ENCODE results near the gene RPL15. TPM values are rescaled to one million over a fixed set of nuclear protein-coding genes. Genes with fewer than 3 reads are reported as not detected.

The RPL15 gene
- polyA plus RNA-seq, 4 donors: 2,006 to 2,558 (median 2,234) TPM

DNA sequence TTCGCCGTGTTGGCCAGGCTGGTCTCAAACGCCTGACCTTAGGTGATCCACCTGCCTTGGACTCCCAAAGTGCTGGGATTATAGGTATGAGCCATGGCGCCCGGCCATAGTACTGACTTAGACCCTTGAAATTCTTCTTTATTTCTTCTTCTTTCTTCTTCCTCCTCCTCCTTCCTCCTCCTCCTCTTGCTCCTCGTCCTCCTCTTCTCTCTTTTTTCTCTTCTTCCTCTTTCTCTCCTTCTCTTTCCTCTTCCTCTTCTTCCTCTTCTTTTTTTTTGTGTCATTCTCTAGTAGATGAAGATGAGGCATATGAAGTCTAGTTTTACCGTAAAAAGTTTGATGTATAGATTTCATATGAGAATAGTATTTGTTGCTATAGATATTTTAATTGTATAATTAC, 9.3 kb downstream of the RPL15 start:
- no peak for DNase-seq (ENCODE audit: low read depth in 4 of 4, low spot score in 2 of 4)

DNA sequence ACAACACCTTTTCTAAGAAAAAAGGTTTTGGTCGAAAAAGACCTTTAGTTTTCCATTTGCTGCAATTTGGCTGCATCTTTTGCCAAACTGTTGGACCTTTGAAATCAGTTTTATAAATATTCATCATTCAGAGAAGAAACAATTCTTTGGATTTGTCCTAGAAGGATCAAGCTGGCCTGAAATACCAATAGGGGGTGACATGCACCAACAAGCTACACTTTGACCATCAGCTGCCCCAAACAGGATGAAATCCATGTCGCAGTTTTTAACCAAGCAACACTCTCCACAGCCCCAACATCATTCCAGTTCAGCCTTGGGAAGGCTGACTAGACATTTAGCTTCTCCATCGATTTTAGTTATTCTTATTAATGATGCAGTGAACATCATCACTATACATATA, 9.8 kb downstream of the RPL15 start:
- no peak for DNase-seq (ENCODE audit: low read depth in 4 of 4, low spot score in 2 of 4)

DNA sequence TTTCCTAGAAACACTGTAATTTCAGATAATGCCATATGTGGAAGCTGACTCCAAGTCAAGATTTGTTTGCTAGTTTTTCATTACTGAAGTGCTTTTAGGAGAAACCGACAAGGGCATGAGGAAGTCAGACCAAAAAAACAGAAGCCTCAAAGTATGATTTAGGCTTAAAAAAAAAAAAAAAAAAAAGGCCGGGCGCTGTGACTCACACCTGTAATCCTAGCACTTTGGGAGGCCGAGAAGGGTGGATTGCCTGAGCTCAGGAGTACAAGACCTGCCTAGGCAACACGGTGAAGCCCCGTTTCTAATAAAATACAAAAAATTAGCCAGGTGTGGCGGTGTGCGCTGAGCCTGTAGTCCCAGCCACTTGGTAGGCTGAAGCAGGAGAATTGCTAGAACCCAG, 11.6 kb downstream of the RPL15 start:
- DNase-seq (ENCODE audit: low read depth in 4 of 4, low spot score in 2 of 4): no peak

DNA sequence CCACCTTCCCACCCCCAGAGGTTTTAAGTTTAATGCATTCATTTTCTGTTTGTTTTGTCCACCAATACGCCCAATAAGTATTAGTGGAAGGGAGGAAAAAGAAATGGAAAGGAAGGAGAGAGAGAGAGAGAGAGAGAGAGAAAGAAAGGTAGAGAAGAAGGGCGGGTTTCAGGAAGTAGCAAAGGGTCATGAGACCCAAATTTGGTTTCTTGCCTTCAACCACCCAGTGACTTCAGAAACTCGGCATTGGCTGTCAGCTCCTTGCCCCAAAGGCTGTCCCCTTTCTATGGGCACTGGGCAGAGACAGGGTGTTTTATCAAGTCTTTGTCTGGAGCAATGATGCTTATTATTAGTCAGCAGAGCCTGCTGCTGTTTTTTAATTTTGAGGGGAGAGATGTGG, 14.7 kb downstream of the RPL15 start:
- no peak for DNase-seq (ENCODE audit: low read depth in 4 of 4, low spot score in 2 of 4)

DNA sequence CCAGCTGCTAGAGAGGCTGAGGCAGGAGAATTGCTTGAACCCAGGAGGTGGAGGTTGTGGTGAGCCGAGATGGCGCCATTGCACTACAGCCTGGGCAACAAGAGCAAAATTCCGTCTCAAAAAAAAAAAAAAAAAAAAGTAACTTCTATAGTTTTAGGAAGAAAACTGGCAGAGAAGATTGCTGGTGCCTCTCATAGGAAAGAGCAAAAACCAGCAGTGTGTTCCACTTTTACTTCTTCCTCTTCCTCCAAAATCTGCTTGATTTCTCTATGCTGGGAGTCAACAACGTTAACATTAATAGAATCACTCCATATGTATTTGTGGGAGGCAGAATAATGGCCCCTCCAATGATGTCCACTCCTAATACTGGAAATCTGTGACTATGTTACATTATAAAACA, 15.6 kb downstream of the RPL15 start:
- no peak for DNase-seq (ENCODE audit: low read depth in 4 of 4, low spot score in 2 of 4)

DNA sequence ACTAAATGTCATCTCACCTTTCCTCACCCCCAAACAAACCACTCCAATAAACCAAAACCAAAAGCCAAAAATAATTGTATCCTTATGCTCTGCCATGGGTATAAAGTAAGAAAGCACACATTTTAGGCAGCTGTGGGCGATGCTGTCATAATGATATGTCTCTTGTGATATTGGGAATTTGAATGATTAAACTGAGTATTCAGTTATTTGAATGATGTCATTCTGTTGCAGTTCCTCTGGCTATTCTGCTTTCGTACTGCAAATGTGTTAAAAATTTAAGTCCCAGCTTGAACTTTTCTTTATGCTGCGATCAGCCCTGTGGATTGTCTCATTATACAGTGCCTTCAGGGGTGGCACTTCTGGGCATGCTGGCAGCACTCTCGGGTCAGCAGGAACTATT, 17.3 kb downstream of the RPL15 start:
- no peak for DNase-seq (ENCODE audit: low read depth in 4 of 4, low spot score in 2 of 4)

DNA sequence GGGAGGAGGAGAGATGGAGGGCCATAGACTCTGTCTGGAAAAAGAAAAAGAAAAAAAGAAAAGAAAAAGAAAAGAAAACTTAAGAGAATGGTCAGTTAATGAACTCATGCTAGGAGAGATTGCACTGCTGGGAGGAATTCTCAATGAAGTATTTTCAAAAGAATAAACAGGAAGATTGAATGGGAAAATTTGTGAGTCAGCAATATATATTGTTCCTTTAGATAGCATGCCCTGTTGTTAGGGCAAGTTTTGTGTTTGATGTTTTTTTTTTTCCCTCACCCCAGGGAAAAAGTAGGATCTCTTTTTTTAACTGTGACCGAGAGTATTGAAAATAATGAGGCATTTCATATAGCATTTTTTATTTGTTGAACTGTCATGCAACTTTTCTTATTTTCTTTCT, 20.4 kb downstream of the RPL15 start:
- no peak for DNase-seq (ENCODE audit: low read depth in 4 of 4, low spot score in 2 of 4)

DNA sequence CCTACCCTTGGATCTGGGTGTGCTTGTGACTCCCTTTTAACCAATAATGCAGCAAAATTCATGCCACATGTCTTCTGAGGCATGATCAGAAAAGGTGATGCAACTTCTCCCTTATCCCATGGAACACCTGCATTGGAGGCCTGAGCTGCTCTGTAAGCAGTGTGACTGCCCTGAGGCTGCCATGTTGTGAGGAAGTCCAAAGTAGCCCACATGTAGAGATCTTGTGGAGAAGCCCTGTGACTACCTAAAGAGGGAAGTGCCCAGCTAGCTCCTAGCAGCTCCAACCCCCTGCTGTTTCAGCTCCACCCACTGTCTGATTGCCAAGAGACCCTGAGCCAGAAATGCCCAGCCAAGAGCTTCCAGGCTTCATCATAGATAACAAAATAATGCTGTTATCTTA, 21.8 kb downstream of the RPL15 start:
- no peak for DNase-seq (ENCODE audit: low read depth in 4 of 4, low spot score in 2 of 4)

DNA sequence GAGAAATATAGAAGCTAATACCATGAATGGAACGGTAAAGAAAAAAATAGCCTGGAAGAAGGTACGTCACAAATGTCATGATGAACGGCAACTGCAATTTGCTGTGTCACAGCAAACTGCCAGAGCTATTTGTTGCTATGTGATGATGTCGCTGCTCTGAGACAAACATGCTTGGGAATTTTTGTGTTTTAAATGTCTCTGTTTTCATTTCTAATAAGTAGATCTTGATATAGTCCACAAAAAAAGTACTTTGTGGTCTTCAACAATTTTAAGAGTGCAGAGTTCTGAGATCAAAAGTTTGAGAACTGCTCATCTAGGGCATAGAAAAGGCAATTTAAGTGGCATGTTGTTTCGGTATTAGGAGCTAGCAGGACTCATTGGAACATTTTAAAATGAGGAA, 23.8 kb downstream of the RPL15 start:
- no peak for DNase-seq (ENCODE audit: low read depth in 4 of 4, low spot score in 2 of 4)

DNA sequence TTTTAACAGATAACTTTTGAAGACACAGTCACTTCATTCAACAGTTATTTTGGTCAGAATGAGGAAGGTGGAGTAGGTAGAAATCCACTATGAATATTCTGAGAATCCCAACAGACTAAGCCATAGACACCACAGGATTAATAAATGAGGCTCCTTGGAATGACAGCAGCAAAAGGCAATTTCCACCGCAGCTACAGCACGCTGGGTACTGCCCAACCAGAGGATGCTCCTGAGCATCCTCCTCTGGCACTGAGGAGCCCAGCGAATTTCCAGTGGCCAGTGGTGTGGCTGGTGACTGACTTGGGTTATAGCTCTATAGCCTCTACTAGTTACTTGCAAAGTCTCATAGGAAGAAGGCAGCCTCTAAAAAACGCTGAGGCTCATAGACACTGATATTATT, 24.5 kb downstream of the RPL15 start:
- DNase-seq (ENCODE audit: low read depth in 4 of 4, low spot score in 2 of 4): no peak

DNA sequence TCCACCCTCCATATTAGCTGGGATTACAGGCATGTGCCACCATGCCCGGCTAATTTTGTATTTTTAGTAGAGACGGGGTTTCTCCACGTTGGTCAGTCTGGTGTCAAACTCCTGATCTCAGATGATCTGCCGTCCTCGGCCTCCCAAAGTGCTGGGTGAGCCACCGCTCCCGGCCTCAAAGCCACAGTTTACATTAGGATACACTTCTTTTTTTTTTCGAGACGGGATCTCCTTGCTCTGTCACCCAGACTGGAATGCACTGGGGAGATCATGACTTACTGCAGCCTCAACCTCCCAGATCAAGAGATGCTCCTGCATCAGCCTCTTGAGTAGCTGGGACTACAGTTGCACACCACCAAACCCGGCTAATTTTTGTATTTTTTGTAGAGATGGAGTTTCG, 25.6 kb downstream of the RPL15 start:
- no peak for DNase-seq (ENCODE audit: low read depth in 4 of 4, low spot score in 2 of 4)

DNA sequence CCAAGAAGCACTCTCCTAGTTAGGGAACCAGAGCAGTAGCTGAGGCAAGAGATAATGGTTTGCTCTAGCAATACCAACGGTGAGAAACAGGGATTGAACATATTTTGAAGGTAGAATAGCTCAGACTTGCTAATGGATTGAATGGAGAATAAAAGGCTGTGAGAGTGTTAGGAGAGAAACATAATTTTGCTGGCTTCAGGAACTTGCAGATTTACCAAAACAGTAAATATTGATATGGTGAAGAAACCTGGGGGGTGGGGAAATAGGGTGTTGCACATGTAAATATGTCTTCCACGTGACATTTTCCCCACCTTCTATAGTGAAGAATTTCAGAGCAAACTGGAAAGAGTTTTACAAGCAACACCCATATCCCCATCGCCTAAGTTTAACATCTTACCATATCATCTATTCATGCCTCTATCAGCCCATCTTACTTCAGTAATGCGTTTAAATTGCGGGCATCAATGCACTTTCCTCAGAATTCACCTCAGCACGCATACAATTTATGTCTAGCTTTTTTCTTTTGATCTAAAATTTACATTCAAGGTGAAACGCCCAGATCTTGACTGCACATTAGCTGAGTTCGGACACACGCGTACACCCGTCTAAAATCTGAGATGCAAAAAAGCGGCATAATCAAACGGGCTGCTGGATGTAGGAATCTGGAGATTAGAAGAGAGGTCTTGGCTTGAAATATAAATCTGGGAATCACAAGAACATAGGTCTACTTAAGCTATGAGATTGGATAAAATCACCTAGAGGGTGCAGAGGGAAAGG, 27.3 kb downstream of the RPL15 start:
- DNase-seq (ENCODE audit: low read depth in 4 of 4, low spot score in 2 of 4): no peak

DNA sequence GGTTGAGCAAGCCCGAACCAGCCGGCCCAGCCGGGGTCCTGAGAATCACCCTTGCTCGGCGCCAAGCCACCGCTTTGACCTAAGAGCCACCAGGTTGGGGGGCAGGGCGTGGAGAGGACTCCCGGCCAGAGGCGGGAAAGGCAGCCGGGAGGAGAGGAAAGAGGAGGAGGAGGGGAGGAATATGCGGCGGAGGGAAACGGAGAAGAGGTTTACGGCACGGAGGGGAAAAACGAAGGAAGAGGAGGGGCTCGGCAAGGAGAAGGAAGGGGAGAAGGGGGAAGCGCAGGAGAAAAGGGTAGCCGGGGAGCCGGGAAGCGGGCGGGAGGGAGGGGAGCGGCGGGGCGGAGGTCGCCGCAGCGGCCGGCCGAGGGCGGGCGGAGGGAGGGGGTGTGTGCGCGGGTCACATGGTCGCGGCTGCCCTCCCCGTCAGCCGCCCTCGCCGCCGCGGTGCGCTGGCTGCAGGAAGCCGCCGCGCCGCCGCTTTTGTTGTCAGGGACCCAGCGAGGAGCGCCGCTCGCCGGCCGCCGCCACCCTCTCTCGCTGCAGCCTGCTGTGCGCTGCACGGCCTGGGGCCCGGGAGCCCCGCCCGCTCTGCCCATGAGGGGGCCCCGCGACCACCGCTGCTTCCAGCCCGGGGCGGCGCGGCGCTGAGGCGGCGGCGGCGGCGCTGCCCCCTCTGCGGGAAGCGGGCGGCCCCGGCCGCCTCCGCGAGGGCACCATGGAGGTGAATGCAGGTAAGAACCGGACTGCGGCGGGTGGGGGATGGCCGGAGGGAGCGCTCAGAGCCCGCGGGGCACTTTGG, 28.1 kb downstream of the RPL15 start, which contains the start of gene NR1D2:
NR1D2 (plus strand) TSS at position 426 of the 802 bp plus-strand sequence; CDS start at position 719, 293 bp downstream.
- DNase-seq (ENCODE audit: low read depth in 4 of 4, low spot score in 2 of 4): peak in 3 of 4 donors; percentile 61 to 69 (median 62)

DNA sequence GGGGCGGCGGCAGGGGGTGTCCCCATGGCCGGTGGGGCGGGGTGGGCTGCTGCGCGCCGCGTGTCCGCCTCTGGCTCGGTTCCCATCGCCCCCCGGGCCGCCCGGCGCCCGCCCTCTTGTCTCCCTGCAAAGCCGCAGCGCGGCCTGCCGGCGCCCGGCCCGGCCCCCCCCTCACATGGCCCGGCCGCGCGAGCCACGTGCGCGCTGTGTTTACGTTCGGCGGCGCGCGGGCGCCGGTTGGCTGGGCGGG, 28.7 kb downstream of the RPL15 start:
- DNase-seq (ENCODE audit: low read depth in 4 of 4, low spot score in 2 of 4): no peak

DNA sequence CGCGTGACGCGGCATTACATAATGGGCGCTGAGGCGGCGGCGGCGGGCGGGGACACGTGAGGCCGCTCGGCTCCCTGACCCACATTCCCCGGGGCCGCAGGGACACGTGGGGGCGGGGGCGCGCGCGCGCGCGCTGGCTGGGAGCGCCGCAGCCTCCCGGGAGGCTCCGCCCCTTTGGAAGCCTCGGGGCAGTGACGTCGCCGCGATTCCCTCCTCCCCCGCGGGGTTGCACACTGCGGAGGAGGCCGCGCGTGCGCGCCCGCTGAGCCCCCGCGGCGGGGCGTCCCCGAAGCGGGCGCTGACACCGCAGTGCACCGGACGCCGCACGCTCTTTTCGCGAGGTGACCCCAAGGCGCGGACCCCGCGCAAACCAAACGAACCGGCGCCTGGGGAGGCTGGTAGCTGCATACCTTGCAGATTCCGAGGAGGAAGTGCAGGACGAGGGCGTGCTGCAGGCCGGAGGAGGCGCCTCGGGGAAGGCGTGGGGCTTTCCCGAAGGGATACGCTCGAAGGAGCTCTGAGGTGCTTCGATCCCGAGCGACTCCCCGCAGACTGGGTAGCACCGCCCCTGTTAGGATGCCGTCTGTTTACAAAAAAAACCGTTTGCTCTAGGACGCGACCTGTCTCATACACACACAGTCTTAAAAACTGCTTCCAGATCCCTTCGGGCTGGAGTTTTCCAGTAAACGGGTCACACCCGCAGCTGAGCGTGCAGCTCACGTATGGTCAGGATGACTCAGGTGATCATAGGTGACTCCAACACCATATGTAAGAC, 29.2 kb downstream of the RPL15 start:
- peak in 3 of 4 donors; percentile 91 to 95 (median 93) for DNase-seq (ENCODE audit: low read depth in 4 of 4, low spot score in 2 of 4)

DNA sequence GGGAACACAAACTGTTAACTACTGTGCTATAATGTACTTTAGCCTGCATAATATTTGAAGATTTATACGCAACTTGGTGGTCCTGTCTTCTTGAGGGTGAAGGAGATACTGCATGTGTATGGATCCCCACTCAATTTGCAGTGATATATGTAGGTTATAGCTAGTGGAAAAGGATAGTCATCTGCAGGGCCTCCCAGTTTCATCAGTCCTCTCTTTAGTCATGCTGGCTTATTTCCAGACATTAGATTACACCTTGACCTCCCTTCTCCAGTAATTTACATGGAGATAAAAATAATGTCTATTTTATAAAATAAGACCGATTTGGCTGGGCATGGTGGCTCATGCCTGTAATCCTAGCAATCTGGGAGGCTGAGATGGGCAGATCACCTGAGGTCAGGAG, 31.8 kb downstream of the RPL15 start:
- no peak for DNase-seq (ENCODE audit: low read depth in 4 of 4, low spot score in 2 of 4)

DNA sequence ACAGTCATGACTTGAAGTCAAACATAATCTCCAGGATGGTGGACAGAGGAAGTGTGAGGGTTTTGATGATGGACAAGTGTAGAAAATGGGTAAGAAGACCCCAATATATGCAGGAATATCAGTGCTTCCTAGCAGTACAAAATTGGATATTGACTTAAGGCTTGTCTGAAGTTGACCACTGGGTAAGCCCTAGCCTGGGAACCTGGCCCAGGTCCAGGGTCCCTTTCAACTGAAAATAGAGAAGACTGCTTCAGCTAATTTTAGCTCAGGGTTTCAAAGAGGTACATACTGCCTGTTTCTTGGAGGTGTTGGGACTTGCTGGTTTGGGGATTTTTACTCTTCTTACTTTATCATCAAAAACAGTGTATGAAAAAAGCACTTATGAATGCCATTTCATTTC, 32.9 kb downstream of the RPL15 start:
- no peak for DNase-seq (ENCODE audit: low read depth in 4 of 4, low spot score in 2 of 4)

DNA sequence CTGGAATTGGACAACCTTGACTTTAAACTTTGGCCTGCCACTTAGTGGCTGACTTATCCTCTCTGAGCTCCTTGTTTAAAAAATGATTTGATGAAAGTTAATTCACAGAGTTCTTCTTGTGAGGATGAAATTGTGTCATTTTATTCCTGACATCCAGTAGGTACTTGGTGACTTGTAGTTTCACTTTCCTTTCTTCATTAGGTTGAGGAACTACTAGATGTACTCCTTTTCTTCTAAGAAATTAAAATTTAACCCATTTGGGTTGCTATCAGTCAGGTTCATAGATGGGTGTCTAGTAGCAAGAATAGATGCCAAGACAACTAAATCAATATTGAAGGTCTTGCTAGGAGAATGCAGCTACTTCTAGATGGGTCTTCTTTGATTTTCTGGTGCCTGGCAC, 33.4 kb downstream of the RPL15 start:
- no peak for DNase-seq (ENCODE audit: low read depth in 4 of 4, low spot score in 2 of 4)

DNA sequence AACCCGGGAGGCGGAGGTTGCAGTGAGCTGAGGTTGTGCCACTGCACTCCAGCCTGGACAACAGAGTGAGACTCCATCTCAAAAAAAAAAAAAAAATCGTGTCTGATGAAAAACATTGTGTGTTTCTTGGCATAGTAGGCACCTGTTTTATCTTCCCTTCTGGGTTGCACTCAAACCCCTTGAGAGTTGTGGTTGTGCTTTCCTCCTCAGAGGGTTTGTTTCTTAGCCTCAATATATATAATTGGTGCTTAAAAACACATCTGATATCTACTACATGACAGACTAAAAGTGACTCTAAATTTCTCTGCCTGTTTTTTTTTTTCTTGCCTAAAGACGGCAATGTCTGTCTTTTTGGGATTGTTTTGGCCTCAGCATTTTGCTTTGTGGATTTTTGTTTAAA, 35.7 kb downstream of the RPL15 start:
- no peak for DNase-seq (ENCODE audit: low read depth in 4 of 4, low spot score in 2 of 4)

DNA sequence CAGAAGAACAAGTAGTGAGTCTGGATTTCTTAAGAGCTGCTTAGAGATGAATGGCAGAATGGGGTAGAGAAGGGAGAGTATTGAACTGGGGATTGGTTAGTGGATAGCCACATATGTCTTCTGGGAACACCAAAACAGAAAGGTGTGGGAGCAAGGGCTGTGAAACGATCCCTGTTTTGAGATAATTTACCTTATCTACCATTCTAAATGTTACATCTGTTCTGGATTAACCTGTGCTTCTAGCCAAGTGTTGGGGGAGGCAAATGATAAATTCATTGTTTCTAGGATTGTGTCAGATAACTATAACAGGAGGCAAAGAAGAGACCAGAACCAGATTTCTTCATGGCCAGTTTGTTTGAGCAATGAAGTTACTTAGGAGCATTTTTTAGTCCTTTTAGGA, 36.6 kb downstream of the RPL15 start:
- no peak for DNase-seq (ENCODE audit: low read depth in 4 of 4, low spot score in 2 of 4)

DNA sequence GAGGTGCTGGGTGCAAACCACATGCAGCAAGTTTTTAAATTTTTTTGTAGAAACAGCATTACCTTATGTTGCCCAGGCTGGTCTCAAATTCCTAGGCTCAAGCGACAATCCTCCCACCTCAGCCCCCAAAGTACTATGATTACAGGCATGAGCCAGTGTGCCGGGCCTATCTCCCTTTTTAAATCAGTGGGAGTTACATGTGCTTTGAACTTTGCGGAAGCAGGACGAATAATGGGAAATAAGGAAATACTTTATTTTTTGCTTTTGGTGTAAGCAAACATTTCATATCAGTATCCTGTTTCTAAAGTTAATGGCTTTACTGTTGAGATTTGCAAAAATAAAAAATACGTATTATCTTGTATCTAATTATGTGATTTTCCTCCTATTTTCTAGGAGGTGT, 37.2 kb downstream of the RPL15 start:
- no peak for DNase-seq (ENCODE audit: low read depth in 4 of 4, low spot score in 2 of 4)

DNA sequence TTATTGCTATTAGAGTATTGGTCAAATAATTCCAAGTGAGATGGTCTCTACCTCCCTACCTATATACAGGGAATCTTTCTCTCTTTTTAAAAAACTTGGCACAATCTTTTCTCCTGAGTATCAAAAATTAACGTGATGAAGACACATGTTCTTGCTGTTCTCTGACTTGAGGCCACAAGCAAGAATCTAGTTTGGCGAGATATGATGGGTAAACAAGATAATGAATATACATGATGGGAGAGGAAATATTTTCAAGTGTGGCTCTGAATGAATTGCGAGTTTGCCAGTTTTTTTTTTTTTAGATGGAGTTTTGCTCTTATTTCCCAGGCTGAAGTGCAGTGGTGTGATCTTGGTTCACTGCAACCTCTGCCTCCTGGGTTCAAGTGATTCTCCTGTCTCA, 39.8 kb downstream of the RPL15 start:
- DNase-seq (ENCODE audit: low read depth in 4 of 4, low spot score in 2 of 4): no peak
